Stimulated activated CD4-positive, alpha-beta T cell treated with anti-CD3 and anti-CD28 coated beads, Interleukin-12 subunit alpha, Interleukin-12 subunit beta, amount 100 ng/mL, for 24 hours (primary cell): ENCODE data around the gene PHYHD1.
A peak's percentile ranks its signal among the peaks of the same experiment; 100 is the strongest.
"Not testable (repeated sequence)": the region's sequence is repeated elsewhere in the genome, so short reads cannot be mapped to it uniquely, and the experiment has no call there.

Experiments used
- DNase-seq, 2 experiments: peaks; one replicate each; pipeline ENCODE4 v3.0.0-alpha.2; 2020; ENCODE audit warnings: low read depth in 2 of 2

PHYHD1 gene

DNA sequence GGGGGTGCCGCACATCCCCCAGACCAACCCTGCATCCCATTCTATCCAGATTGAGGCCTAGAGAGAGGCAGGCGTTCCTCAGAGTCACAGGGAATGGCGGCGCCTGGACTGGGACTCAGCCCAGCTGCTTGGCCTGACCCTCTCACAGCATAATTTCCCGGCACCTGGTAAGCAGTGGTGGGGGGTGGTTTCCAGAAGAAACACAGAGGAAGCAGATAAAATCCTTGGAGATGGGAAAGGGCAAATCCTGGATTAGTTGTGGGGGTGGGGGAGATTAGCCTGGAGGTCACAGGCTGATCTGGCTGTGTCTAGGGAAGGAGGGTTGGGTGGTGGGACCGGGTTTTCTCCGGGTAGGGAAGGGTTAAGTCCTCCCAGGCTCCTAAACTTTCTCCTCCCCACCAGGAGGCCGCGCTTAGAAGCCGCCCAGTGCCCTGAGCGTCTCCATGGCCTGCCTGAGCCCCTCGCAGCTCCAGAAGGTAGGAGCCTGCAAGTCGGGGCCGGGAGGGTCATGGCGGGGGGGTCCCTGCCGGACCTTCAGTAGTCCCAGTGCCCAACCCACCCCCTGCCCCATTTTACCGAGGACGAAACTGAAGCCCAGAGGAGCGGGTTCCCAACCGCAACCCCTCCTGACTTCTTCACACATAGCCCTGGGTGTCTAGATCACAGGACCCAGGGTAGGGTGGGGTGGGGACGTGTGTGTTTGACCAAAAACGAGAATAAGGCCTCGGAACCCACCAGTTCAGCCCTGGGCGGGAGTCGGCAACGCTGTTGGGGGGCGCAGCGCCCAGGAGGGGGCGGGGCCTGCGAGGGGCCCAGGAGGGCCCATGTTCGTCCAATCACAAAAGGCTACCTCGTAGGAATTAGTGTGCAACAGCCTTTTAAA lies 1.3 kb downstream of the PHYHD1 start:
- no peak for DNase-seq

GRCh38 chr9:128923493-128923883 lies 2.7 kb downstream of the PHYHD1 start:
- no peak for DNase-seq

GRCh38 chr9:128927731-128928411 lies 7.1 kb downstream of the PHYHD1 start:
- peak in 1 of 2 experiments; percentile 43 for DNase-seq

DNA sequence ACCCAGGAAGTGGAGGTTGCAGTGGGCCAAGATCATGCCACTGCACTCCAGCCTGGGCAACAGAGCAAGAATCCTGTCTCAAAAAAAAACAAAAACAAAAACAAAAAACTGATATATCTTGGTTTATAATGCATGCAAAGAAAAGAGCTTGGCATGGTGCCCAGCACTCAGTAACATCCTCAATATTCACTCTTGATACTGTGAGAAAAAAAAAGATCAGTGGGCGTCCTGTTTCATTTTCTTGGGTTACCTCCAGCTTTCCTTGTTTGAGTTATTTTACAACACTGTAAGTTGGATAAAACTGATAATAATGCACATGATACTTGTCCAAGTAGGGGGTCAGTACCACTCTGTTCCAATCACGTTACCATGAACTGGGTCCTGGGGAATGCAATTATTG lies 7.8 kb downstream of the PHYHD1 start:
- DNase-seq: no peak

- DNase-seq: no peak
These were observed 8.8 kb downstream of the PHYHD1 start for GRCh38 chr9:128929560-128929959.

GRCh38 chr9:128933731-128934130 lies 12.9 kb downstream of the PHYHD1 start:
- DNase-seq: no peak

DNA sequence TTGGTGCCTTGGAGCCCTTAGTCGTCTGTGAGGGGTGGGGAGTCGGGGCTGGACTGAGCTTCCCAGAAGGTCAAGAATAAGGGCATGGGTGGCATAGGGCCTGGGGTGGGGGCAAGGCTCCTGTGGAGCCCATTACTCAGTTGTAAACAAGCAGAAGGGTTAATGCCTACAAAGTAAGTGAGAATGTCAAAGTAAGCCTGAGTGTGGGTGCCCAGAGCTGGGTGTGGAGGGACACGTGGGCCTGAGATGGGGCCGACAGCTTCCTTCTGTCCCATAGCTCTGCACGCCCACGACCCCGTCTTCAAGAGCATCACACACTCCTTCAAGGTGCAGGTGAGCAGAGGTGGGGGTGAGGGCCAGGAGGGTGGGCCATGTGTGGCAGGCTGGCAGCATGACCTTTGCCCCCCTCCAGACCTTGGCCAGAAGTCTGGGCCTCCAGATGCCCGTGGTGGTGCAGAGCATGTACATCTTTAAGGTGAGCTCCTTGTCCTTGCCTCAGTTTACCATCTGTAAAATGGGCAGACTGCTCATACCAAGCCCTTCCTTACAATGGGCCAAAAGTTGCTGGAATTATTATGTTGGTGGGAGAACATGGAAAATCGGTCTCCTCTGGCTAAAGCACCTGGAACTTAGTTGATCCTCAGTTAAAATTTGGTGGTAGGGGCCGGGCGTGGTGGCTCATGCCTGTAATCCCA lies 15.5 kb downstream of the PHYHD1 start:
- DNase-seq: no peak

- DNase-seq: no peak
These were observed 16.8 kb downstream of the PHYHD1 start for GRCh38 chr9:128937310-128938165.

GRCh38 chr9:128940271-128940921 lies 19.6 kb downstream of the PHYHD1 start:
- no peak for DNase-seq

DNA sequence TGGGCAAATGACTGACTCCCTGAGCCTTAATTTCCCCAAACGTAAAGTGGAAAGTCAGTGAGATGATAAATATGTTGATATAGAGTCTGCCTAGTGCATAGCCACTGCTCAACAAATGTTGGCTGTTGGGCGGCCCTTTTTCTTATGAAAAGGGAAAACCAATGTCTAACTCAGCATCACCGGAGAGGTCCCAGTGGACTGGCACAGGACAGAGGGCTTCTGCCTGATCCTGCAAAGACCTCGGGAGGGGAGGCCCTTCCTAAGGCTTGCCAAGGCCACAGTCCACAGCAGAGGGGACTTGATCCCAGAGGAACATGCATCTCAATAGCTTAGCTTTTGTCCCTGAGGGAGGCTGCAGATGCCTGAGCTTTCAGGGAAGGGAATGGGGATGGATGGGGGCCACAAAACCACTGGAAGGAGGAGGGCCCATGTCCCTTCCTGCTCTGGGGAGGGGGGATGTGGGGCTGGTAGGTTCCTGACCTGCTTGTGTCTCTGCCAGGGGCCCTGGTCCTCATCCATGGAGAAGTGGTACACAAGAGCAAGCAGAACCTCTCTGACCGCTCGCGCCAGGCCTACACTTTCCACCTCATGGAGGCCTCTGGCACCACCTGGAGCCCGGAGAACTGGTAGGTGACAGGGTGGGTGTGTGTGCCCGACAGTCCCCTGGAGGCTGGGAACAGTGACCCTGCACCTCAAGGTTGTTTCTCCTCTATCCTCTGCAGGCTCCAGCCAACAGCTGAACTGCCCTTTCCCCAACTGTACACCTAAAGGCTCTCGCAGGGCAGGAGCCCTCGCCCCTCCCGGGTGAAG lies 20.4 kb downstream of the PHYHD1 start:
- DNase-seq: no peak

DNA sequence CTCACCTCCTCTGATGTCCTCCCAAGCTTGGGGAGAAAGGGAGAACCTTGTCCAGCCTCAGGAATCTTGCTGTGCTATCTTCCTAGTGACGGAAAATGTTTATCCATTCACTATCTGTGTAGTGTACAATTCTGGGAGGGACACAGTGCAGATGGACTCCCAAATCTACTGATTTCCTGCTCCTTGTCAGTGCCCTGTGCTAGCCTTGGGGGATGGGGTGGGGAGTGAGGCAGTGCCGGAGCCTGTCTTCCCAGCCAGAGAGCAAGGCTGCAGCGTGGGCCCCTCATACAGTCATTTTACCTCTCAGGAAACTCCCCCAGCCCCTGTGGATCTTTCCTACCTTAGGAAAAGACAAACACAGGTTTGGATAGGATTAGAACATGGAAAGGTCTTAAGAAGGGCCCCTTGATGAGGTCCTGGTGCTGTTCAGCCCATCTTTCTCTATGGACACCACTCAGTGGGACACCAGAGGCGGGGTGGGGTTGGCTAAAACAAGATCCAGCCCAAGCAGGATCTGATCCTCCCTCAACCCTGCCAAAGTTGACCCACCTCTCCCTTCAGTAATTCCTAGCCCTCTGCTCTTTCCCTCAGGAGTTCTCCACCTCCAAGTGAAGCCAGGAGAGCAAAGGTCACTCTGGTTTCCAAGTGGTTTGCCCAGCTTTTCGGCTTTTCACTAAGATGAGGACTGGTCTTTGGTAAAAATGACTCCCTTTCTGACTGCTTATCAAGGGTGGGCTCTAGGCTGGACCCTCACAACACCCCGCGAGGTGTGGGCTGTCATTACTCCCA lies 23.2 kb downstream of the PHYHD1 start:
- no peak for DNase-seq

GRCh38 chr9:128944966-128945365 lies 24.2 kb downstream of the PHYHD1 start:
- not testable (repeated sequence) for DNase-seq

- DNase-seq: no peak
These were observed 25.2 kb downstream of the PHYHD1 start for GRCh38 chr9:128945798-128946501.

DNA sequence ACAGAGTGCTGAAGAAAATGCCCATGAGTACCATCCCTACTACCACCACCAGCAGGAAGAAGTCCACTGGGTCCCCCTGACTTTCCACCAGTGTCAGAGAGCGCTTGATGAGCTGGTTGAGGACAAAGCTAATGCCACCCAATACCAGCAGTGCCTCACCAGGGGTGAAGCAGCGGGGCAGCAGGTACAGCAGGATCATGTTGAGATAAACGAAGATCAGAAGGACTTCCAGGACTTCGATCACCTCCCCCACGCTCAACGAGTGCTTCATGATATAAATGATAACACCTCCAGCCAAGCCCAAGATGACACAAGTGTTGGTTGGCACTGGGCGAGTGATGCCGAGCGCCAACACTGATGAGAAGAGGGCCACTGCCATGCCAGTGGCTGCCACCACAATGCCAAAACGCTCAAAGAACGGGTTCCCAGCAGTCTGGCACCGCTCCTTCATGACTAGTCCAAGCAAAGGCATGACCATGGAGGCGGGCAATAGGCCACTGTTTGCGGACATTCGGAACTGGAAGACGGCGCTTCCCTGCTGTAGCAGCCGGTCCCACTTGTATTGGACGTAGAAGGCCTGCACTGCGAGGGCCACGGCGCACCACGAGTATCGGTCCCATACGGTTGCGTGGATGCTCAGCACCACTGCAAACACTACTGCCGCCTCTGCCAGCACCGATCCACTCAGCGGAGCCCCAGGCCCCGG lies 25.9 kb downstream of the PHYHD1 start:
- DNase-seq: no peak

DNA sequence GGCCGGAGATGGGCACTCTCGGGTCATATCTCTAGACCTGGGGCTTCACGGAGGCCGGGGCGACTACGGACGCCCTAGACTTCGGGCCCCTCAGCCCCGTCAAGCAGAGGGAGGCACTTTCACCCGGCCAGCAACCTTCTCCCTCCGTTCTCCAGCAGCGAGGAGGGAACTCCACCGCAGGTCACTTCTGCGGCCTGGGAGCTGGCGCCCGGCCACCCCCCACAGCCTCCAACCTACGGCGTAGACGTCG lies 26.4 kb downstream of the PHYHD1 start:
- no peak for DNase-seq

GRCh38 chr9:128947527-128948301 lies 26.9 kb downstream of the PHYHD1 start, which contains the start of the genes DOLK and NUP188:
Gene DOLK, minus strand, starts transcription at chr9:128947603. Its CDS starts 300 bp downstream, at chr9:128947303.
Gene NUP188, plus strand, starts transcription at chr9:128947699. Its CDS starts 21 bp downstream, at chr9:128947720.
- peak; percentile 98 to 99 for DNase-seq

DNA sequence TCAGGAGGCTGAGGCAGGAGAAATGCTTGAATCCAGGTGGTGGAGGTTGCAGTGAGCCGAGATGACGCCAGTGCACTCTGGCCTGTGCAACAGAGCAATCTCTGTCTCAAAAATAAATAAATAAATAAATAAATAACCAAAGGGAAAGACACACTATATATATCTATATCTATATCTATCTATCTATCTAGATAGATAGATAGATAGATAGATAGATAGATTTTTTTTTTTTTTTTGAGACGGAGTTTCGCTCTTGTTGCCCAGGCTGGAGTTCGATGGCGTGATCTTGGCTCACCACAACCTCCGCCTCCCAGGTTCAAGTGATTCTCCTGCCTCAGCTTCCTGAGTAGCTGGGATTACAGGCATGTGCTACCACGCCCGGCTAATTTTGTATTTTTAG lies 40.6 kb downstream of the PHYHD1 start:
- not testable (repeated sequence) for DNase-seq
